Stimulated activated CD4-positive, alpha-beta T cell treated with anti-CD3 and anti-CD28 coated beads, Interleukin-15, amount 100 ng/mL, for 1 hour (primary cell): ENCODE measurements around the gene CLTRN.
"Not testable (repeated sequence)": the region's sequence is repeated elsewhere in the genome, so short reads cannot be mapped to it uniquely, and the experiment has no call there.

Experiments
- DNase-seq, 2 donors: peaks; one replicate each; pipeline ENCODE4 v3.0.0-alpha.2; 2020; ENCODE audit warnings: low read depth in 1 of 2, low spot score in 1 of 2

Gene CLTRN, protein sequence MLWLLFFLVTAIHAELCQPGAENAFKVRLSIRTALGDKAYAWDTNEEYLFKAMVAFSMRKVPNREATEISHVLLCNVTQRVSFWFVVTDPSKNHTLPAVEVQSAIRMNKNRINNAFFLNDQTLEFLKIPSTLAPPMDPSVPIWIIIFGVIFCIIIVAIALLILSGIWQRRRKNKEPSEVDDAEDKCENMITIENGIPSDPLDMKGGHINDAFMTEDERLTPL

DNA sequence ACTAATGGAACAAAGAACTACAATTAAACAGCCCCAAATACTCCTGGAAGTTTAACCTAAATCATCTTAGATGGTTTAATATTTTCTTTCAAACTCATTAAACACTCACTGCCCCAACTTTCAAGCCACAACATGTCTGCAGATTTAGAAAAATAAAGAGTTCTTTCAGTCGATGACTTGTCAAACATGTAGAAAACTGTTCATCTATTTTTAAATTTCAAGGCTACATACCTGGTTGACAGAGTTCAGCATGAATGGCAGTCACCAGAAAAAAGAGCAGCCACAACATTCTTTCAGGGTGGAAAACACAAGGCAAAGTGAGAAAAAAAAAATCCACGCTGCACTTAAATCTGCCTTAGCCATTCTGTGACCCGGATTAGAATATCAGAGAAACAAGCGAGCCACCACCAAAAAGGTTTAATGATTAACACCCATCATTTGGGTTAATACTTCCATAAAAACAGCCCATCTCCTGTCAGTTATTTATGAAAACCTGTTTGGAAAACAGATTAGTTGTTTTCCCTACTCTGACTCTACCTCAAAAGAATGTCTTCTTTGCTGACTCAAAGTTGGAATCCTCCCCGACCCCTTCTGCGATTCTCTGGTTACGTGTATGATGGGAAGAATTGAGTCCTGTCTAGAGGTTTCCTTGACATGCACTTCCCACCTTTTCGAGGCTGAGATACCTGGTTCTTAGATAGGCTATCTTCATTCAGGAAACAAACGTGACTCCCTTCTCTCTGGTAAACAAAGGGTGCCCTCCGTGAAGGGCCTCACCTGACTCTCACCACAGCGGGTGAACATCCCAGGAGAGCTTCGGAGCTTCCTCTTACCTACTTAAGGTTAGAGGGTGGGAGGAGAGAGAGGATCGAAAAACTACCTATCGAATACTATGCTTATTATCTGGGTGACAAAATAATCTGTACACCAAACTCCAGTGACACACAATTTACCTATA lies at the start of gene CLTRN:
CLTRN (minus strand) TSS at position 319 of the 958 bp plus-strand sequence; CDS start at position 289, 30 bp downstream.
- no peak for DNase-seq

- not testable (repeated sequence) for DNase-seq
Measured at GRCh38 chrX:15704273-15704672, 39.7 kb upstream of the CLTRN start.

DNA sequence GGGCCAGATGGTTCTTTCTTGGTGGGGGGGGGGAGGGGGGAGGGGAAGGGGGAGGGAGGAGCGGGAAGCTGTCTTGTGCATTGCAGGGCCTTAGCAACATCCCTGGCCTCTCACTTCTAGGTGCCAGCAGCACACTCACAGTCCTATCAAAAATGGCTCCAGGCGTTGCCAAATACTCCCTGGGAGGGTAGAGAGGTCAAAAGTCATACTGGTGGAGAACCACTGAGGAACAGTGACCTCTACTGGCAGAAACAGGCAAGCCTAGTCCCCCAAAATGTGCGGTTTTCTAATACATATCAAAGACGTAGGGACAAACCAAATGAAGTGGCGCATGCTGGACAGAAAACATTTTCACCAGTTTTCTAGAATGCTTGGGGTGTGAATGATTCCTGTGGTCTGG lies 39.2 kb upstream of the CLTRN start:
- not testable (repeated sequence) for DNase-seq

DNA sequence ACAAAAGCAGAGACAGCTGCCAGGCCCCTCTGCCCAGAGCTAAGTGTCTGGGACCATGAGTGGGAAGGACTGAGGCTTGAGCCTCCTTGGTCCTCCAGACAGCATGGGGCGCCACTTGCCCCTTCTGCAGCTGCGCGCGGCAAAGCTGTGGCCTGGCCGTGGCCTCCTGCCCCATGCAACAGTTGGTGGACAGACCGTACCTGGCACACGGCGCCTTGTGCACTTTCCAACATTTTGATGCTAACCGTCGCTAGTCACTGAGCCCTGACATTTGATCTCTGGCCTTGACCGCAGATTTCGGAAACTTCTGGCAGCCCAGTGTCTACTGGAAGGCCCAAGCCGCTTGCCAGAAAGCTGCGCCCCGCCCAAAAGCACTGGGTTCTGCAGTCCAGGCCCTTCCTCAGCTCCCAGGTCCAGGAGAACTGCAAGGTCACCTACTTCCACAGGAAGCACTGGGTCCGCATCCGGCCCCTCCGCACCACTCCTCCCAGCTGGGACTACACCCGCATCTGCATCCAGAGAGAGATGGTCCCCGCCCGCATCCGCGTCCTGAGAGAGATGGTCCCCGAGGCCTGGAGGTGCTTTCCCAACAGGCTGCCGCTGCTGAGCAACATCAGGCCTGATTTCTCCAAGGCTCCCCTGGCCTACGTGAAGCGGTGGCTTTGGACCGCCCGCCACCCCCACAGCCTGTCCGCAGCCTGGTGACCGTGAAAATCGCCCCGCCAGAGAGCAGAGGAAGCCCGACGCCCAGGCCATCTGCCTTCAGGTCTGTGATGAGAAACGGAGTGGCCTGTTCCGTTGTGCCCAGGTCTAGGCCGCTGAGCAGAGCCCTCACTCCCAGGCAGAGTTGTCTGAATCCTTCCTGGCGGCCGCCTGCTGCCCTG lies 38.1 kb upstream of the CLTRN start:
- DNase-seq, result no peak

- no peak for DNase-seq
Measured at GRCh38 chrX:15696516-15696915, 31.9 kb upstream of the CLTRN start.

GRCh38 chrX:15694941-15695451 lies 30.4 kb upstream of the CLTRN start:
- DNase-seq, result no peak

DNA sequence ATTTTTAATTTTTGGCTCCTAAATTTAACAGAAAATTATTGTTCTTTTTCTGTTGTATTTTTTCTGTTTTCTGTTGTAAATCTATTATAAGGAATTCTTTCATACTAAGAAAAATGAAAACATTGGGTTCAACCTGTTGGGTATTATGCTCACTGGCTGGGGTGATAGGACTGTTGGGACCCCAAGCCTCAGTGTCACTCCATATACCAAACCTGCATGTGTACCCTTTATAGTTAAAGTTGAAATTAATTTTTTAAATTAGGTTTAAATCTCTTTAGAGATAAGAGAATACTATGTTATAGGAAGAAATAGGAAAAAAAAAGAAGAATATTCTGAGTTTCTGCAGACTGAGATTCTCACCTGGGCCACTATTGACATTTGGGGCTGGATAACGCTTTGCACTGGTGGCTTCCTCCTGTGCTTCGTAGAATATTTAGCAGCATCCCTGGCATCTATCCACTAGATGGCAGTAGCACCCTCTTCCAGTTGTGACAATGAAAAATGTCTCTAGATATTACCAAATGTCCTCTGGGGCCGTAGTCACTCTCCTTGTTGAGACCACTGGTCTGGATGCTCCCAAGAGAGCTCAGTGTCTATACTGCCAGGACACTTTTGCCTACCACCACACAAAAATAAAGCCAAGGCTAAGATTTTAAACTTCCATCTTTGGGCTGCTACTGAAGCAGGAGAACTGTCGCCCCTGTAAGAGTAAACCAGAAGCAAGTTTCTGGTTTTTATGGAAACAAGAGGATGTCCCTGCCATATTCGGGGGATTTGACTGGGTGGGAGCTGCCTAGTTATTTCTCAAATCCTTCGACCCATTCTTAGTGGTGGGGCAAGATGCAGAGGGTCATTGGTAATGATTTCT lies 22.4 kb upstream of the CLTRN start:
- DNase-seq, result peak in 1 of 2 donors; percentile 9

DNA sequence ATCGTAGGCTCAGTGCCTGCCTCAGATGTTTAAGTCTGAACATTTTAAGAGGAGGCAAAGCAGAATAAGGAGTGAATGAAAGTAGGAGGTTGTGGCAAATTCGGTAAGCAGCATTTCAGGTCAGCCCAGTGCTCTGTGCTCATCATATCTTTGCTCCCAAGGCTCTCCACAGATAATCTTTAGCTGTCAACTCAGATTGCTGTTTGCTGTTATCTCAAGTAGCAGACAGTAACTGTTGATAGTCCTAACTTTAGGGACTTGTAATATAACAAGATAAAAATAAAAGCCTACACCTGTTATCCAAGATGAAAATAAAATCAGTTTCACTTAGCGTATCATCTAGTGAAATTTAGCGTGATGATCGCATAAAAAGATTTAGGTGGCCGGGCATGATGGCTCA lies 18.6 kb upstream of the CLTRN start:
- no peak for DNase-seq

DNA sequence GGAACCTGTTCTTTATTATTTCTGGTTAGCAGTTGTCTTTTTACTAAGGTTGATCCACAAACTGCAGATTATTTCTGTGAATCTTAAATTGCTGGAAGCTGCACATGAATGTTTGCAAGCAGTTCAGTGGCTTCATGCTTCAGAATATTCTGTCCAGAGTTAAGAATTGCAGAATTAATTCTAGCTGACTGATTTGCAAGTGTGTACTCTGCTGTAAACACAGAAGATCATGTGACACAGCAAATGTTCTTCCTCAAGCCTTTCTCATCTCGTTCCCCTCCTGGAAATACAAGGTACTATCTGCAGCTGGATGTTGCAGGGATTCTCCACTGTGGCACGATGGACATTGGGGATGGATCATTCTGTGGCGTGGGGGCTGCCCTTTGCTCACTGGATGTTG lies 16.8 kb upstream of the CLTRN start:
- DNase-seq, result no peak

DNA sequence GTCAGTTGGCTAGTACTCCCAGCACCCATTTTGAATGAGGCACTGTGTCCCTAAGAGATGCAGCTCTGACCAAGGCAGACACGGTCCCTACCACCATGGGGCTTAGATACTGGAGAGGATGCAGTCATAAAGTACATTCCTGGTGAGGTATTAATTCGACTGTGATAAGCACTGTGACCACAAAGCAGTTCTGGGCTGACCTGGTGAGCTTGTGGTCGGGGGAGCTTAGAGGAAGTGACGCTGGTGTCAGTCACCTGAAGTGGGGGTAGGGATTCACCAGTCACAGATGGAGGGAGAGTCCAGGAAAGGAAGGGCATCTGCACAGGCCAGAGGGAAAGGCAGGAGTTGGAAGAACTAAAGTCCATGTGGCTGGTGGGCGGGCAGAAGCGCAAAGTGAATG lies 15.8 kb upstream of the CLTRN start:
- DNase-seq, result no peak

- no peak for DNase-seq
Measured at GRCh38 chrX:15679246-15679645, 14.6 kb upstream of the CLTRN start.

DNA sequence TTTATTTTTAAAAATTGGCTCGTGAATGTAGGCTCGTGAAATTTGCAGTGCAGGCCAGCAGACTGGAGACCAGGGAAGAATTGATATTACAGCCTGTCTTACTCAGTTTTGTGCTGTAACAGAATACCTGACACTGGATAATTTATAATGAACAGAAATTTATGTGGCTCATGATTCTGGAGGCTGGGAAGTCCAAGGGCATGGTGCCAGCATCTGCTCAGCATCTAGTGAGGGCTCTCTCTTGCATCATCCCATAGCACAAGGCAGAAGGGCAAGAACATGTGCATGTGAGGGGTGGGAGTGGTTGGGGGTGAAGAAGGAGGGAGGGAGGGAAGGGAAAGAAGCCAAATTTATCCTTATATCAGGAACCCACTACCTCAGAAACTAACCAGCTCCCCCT lies 13.7 kb upstream of the CLTRN start:
- DNase-seq, result no peak

DNA sequence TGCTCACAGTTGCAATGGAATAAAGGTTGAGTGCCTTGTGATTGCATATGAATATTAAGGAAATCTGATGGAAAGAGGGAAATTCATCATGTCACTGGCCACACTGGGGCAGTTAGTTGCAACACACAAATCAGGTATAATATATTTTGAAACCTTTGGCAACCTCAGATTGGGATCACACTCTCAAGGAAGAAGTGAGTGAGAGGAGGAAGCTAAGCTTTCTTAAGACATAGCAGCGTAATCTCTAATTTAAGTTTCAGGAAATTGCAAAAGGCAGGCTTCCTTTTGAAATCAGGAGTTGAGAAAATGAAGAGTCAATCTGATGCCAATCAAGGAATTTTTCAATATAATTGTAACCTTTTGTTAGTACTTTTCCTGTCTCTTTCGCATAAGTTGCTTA lies 12.3 kb upstream of the CLTRN start:
- DNase-seq, result no peak

DNA sequence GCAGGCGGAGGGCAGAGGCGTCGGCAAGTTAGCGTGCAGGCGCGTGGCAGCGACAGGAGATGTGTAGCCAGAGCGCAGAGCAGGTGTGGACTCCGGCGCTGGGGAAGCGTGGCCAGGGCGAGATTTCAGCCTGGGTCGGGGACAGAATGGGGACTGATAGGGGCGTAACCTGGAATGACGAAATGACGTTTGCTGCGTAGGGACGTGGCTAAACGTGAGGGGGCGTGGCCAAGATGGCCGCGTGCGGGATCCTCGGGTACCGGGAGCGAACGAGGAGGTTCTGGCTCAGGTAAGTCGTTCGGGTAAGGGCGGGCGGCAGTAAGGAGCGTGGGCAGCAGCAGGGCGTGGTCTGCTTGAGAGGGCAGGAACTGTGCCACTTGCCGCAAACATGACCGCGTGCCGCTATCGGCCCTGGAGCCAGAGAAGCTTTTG lies 10.9 kb upstream of the CLTRN start:
- peak; percentile 61 to 71 for DNase-seq

- DNase-seq, result peak; percentile 69 to 77
Measured at GRCh38 chrX:15674841-15675489, 10.4 kb upstream of the CLTRN start.

DNA sequence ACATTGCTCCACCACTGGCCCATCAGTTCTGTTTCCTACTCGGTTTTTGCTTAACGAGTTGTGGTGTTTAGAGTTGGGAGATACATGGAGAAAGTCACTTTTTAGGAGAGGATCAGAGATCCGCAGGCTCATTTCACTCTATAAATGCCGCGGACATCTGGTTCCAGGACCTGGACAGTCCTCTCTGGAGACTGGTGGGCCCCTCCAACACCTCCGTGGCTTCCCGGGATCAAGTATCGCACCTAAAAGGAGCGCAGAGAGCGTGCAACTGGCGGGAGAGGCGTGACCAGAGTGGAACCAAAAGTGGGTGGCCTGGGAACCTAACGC lies 9.9 kb upstream of the CLTRN start:
- no peak for DNase-seq

DNA sequence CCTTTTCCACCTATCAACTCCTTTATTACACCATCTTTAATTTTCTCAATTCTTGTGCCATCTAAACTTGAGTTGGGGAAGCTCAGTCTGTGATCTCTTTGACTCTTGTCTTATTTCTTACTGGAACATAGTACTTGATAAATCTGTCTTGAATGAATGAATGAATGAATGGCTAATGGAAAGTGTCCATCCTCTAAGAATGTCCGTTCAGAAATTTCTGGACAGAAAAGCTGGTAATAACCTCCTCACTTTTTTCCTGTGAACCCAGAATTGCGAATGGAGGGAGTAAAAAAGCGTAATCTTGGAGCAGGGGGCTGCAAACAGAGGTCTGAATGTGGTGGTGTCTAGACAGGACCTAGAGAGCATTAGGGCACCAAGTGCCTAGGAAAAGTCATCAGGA lies 9.4 kb upstream of the CLTRN start:
- no peak for DNase-seq

GRCh38 chrX:15672881-15673280 lies 8.3 kb upstream of the CLTRN start:
- no peak for DNase-seq

GRCh38 chrX:15663439-15663838 lies 1.2 kb downstream of the CLTRN start:
- DNase-seq, result no peak

DNA sequence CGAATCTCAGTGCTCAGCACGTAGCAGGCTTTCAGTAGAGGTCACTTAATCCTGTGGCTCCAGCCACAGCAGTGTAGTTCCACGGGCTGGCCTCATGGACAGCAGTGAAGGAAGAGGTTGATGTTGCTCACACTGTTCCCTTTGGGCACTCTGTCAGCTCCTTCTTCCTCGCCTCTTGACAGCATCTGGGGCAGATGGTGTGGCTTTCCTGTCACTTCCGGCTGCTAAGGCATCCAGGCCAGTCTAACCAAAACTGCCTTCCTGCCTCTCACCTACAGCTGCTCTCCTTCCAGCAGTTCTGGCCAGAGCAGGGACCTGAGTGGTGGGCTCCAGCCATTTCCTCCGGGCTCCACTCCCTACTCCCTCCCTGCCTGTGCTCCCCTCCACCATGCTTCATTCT lies 9.8 kb downstream of the CLTRN start:
- not testable (repeated sequence) for DNase-seq
